ENCODE data around the gene RFC5.
A peak's percentile ranks its signal among the peaks of the same experiment; 100 is the strongest.
"Not testable (repeated sequence)": the region's sequence is repeated elsewhere in the genome, so short reads cannot be mapped to it uniquely, and the experiment has no call there.

RFC5 gene

DNA sequence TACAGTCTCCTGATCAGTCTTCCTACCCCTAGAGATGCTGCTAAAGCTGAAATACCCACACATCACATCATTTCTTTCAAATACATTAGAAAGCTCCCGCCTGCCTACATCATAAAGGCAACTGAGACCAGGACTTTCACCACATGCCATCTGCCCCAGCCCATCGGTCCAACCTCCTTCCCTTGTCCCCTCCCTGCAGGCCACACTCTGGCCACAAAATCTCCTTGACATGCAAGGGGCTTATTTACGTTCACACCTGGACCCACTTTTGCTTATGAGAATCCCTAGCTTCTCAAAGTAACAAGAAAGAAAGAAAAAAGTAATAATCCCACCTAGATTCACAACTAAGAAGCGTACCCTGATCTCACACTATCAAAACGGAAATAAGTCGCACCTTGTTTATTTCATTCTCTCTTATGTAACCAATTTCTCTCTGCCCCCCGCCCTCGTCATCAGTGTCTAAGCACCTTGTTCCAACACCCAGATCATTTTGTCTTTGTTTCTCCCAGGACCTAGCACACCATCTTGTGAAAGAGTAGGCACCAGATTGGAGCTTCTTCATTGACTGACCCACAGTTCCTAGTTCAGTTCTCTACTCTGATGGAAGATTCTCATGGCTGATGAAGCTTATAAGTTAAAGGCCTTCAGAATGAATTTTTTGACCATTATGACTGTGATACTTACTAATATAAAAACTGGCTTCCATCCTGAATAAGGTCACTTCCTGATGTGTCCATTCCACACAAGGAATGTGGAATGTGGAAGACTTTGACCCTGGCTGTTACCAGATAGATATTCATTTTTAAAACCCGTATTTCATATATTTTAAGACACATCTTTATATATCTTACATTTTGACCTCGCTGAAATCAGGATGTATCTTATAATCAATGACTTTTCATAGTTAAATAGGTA lies 36.8 kb downstream of the RFC5 start:
- no peak for DNase-seq

DNA sequence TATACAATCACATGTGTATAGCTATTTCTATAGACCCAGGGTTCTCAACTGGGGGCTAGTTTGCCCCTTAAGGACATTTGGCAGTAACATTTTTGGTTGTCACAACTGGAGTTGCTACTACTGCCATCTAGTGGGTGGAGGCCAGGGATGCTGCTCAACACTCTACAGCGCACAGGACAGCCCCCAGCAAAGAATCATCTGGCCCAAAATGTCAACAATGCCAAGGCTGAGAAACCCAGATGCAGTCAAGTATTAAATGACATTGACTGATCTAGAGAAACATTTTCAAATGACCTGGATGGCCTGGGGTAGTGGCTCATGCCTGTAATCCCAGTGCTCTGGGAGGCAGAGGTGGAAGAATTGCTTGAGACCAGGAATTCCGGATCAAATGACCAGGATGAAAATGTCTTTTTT lies 38.6 kb downstream of the RFC5 start:
- no peak for DNase-seq

DNA sequence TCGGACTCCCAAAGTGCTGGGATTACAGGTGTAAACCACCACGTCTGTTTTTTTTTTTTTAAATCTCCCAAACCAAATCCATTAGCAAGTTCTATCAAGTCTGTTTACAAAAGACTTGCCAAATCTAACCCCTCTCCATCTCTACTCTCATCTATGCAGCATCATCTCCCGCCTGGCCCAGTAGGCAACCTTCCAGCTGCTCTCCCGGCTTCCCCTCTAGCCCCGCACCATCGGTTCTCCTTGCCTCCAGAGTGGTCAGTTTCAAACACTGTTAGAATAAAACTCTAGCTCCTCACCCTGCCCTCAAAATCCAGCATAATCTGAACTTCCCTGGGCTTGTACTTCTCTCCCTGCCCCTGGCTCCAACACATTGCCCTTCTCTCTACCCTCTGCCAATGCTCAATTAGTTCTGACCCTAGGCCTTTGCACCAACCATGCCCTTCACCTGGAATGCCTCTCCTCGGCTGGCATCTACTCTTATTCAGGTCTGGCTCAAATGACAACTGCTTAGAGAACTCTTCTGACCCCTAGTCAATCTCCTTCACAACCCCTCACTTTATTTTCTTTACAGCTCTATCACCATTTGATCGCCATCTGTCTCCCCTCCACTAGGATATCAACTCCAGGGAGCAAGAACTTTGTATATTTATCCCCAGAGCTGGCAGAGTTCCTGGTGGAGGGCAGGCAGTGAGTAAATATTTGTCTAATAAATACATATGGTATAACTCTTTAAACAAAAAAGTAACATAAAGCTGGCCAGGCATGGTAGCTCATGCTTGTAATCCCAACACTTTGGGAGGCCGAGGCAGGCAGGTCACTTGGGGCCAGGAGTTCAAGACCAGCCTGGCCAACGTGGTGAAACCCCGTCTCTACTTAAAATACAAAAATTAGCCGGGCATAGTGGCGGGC lies 39.6 kb downstream of the RFC5 start:
- DNase-seq = no peak

DNA sequence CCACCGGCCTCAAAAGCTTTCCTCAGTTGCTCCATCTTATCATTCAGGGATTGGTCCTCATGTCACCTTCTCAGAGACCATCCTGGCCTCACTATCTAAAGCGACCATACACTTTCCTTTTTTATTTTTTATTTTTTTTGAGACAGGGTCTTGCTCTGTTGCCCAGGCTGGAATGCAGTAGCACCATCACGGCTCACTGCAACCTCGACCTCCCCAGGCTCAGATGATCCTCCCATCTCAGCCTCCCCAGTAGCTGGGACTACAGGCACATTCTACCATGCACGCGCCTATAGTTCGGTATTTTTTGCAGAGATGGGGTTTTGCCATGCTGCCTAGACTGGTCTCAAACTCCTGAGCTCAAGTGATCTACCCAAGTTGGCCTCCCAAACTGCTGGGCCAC lies 41.7 kb downstream of the RFC5 start:
- DNase-seq = no peak

DNA sequence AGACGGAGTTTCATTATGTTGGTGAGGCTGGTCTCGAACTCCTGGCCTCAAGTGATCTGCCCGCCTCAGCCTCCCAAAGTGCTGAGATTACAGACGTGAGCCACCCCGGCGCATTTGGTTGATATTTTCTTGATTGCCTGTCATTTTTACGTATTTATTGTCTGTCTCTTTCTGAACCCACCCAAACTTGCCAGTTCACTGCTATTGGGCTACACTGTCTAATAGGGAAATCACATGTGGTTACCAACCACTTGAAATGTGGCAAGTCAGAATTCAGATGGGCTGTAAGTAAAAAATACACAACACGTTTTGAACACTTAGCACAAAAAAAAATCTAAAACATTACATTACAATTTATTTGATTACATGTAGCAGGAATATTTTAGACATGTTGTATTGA lies 42.4 kb downstream of the RFC5 start:
- DNase-seq = no peak

DNA sequence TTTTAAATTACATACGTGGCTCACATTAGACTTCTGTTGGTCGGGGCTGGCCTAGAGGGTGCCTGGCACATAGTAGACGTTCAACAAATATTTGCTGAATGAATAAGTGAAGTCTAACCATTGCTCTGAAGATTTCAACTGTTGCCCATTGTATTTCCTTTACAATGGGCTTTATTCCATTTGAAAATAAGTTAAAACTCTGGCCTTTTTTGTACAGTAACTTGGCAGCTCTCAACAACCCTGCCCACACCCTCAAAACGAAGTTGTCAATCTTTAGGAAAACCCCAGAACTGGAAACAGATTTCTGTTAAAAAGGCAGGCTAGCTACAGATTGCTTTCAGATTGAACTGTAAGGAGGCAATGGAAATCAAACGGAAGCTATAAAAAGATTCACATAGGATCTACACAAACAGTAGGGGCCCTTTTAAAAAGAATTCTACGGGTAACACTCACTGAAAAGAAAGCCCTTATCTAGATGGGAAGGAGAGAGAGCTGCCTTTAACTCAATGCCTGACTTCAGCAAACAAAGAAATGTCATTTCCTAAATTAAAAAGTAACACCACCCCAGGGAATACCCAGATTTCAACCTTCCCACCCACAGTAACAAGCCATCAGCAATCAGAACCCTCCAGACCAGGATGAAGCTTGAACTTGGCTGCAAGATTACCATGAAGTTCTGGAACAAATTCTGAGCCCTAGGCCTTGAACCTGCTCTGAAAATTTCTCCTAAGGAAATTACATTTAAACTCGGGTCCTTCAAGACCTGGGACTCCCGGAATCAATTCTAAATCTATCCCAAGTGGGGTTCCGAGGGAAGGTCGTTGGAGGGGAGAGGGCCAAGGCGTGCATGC lies 43.1 kb downstream of the RFC5 start:
- DNase-seq = no peak

DNA sequence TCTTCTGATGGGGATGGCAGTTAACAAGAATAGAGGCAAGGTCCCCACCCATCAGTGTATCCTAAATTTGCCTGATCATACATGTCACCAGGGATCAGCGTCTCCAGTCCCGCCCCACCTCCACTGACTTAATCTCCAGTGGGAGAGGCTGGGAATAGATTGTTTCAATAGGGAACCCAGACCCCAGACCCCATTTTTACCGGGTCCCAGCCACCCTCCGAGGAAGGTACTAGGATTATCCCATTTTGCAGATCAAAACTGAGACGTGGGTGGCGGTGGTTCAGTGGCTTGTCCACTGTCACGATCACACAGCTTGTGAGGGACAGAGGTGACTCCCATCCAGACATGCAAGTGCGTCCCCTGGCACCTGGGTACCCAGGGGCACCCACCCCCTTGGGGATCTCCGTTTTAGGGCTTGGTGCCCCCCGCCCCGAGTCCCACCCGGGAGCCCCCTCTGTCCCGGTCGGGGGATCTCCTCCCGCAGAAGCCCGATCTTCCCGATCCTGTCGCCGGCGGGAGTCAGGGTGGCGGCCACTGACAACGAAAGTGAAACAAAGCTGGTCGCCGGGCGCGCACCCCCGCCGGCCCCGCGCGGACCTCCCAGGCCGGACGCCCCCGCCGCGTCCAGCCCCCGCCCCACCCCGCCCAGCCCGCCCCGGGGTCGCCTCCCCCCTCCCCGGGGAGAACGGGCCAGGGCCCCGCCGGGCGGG lies 44.0 kb downstream of the RFC5 start:
- DNase-seq = no peak

DNA sequence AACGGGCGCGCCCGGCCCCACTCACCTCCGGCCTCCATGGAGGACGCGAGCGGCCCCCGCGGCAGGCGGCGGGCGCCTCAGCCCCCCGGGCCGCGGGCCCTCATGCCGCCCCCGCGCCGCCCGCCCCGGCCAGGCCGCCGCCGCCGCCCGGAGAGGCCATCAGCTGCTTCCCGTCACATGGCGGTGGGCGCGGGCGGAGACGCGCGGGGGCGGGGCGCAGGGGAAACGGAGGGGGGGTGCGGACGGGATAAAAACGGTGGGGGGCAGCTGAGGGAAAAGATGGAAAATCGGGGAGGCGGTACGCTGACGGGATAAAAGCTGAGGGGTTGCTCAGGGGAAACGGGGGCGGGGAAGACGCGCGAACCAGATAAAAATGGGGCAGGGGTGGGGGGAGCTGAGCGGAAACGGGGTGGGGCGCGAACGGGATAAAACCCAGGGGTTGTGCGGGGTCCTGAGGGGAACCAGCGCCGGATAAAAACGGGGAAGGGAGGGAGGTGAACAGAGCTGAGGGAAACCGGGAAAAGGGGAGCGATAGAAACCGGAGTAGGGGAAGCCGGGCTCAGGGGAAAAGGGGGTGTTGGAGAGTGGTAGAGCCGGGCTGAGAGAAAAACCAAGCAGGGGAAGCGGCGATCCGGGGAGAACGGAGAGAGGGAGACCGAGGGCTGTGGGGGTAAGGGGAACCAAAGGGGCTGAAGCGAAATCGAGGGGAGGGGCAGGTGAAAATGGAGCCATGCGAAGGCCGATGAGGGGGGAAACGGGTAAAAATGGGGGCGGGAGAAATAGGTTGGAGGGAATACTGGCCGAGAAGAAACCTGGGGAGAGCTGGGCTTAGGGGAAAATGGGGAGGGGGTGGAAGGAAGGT lies 44.7 kb downstream of the RFC5 start, which contains the start of gene WSB2:
TSS of gene WSB2 (minus strand) at position 169 of the 862 bp plus-strand sequence. CDS start at position 38, 131 bp downstream.
- DNase-seq = peak; percentile 60

DNA sequence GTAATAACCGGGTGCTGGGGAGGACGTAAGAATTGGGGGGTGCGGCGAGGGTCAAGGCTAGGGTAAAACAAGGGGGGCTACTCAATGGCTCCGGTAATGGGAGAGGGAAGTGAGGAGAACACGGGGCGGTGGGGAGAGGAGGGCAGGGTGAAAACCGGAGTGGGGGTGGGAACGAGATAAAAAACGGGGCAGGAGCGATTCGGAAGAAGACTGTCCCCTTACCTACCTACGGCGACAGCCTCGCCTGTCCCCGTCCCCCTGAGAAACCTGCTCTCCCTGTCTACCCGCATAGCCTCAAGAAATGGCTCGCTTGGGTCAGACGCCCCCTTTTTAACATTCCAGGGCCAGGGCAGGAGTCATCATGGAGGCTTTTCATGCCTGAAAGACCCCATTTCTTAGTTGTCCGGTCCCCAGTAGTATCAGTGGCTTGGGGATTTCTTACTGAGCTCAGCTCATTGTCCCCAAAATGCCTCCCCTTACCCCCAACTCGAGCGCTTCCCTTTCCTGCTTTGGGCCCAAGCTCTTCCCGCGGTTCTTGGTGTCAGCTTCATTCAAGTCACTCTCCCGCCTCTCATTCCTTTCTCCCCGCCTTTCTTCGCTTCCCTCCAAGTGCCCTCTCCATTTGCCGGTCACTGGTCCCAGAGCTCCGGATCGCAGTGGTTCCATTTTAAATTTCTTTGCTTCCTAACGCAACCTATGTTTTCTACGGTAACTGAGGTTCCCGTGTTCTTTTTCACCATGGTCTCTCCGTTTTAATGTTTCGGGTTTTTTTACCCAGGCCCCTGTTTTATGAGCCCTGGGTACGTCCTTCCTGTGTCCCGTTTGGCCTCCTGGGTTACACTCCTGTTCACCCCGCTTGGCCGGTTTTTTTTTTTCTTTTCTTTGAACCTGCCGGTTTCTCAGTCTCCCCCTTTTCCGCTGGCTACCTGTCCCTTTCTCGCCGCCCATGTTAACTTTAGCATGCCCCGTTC lies 45.7 kb downstream of the RFC5 start:
- DNase-seq = no peak

DNA sequence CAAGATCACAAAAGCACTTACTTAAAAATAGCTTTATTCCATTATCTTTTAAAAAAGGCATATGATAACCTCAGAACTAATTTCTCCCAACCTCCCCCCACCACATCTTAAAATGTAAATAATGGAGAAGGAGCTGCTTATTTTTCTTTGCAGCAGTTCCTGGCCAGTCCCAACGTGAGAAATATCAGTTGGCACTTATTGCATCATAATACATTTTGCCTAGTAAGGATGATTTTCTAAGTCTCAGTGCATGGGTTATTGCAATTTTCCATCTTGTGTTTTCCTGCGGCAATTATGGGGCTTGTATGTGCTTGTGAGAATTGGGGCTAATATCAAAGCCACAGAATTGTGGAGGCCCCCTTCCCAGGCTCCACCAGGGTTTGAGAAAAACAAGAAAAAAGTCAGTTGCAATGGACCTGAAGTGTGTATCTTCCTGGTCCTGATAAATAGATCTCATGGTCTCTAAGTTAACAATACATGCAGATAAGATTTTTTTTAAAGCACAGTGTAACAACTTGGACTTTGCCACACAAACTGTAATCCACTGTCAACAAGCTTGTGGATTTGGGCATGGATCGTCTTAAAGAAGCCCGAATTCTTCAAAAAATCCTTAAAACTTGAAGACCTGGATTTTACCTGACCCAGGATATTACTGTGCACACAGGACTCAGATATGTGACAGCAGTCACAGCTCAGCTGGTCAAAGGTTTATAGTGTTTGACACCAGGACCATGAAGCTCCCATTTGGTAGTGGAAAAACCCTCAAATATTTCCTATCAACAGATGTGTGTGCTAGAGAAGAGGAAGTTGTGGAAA lies 47.3 kb downstream of the RFC5 start:
- no peak for DNase-seq

DNA sequence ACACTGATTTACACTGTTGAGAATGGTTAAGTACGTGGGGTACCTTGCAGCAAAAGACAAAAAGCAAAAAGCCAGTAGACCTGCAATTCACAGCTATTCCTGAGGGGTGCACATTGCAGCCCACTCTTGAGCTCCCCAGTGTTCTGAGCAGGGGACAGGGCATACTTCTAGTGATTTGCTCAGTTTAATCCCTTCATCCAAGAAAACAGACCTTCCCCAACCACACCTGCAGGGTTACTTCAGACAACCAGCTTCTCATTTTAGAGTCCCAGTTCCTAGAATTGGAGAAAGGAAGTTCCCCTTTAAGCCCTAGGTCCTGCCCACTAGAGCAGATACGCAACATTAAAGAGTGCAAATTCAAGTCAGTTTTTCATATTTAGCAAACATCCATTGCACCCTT lies 48.1 kb downstream of the RFC5 start:
- DNase-seq = no peak

DNA sequence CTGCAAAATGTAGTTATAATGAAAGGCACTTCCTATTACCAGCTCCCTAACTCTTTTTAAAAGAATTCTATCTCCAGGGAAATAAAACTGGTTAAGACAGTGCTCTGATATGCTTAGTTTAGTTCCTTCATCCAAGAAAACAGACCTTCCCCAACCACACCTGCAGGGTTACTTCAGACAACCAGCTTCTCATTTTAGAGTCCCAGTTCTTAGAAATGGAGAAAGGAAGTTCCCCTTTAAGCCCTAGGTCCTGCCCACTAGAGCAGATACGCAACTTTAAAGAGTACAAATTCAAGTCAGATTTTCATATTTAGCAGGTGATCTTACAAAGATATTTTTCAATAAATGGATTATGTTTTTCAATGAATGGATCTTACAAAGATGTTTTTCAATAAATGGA lies 48.9 kb downstream of the RFC5 start:
- DNase-seq = no peak

DNA sequence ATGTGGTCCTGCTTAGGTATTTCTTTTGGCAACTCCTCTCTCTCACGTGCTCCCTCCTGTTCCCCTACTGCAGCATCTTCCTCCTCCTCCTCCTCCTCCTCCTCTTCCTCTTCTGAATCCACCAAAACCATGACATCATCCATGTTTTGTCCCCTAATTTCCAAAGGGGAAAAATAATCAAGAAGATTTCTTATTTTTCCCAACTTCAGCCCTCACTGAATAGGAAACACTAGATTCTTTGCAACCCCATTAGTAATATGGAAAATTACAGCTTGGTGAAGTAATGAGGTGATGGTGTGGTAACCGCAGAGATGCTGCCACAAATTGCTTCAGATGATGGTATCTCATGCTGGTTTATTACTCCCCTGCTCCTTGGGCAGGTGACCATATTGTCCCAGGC lies 51.9 kb downstream of the RFC5 start:
- no peak for DNase-seq

DNA sequence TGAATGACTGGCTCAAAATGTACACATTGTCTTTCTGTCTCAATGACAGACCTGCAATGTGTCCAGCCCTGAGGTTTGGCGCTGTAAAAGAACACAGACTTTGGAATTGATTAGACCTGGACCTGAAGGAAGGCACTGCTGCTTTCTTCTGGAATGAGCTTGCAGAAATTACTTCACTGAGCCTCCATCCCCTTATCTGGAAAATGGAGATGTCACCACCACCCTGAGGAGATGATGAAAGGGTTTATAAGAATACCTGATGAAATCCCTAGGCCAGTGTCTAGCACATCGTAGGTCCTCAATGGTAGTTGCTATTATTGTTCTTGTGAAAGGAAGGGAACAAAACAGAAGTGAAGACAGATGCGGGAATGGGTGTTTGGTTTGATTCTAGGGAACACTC lies 54.1 kb downstream of the RFC5 start:
- DNase-seq = no peak

DNA sequence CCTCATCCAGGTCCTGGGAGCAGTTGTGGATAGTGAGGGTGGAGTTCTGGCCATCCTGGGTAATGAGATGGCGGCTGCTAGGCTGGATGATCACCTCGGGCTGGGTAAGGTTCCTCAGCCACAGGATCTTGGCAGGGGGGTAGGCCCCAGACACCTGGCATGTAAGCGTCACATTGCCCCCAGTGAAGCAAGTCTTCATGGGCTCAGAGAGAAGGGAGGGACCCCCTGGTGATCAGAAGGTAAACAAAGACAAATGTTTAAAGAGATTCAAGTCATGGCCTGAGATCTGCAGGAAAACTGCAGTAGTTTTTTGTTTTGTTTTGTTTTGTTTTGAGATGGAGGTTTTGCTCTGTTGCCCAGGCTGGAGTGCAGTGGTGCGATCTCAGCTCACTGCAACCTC lies 57.3 kb downstream of the RFC5 start:
- no peak for DNase-seq

DNA sequence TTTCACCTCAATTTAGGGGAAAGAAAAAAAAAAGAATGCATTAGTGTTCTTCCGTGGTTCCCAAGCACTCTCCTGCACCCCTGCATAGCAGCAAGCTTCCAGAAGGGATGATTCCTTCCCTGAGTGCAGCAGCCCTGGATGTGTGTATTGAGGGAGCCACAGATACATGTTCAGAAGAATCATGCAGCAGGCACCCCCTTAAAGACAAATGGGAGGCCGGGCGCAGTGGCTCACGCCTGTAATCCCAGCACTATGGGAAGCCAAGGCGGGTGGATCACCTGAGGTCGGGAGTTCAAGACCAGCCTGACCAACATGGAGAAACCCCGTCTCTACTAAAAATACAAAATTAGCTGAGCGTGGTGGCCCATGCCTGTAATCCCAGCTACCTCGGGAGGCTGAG lies 65.0 kb downstream of the RFC5 start:
- not testable (repeated sequence) for DNase-seq
